Measurements from ENCODE around the gene PAPOLG. TPM values are rescaled to one million over a fixed set of nuclear protein-coding genes. Genes with fewer than 3 reads are reported as not detected.

Gene PAPOLG
- total and polyA plus RNA-seq, 4 experiments from 2014 or later = 9.4 to 40.3 (median 28.8) TPM

- Histone ChIP-seq H3K4me3 (ENCODE audit: low read length in 2 of 2) (no peak overlapping the region), H3K36me3 (ENCODE audit: insufficient read depth, low read length) (no peaks in the 10 kb centered on the region), H3K9me3 (ENCODE audit: control insufficient read depth in 1 of 2, low read length in 2 of 2) (no peaks in the 10 kb centered on the region), H3K27ac (ENCODE audit: low read depth, low read length) (no peak overlapping the region), H3K4me1 (ENCODE audit: insufficient read depth, low read length) (peaks cover 14% of the 10 kb centered on the region), H3K27me3 (ENCODE audit: insufficient read depth, low read length) (no peaks in the 10 kb centered on the region)
- Mint-ChIP-seq H3K9me3 (no peaks in the 10 kb centered on the region), H3K4me3 (no peak overlapping the region), H3K27me3 (peaks cover 0 to 8% of the 10 kb centered on the region in 2 donors), H3K27ac (no peak overlapping the region), H3K36me3 (no peaks in the 10 kb centered on the region), H3K4me1 (peaks cover 9 to 14% (median 13%) of the 10 kb centered on the region in 4 donors)
- ChIA-PET CTCF (ENCODE audit: partially characterized antibody) (interaction anchor here (1.4 kb wide), 1 partner anchor 34 kb away, joined by 4 read pairs; no protein-coding TSS in a partner anchor), POLR2A (ENCODE audit: partially characterized antibody) (interaction anchor here (2.3 kb wide), 1 partner anchor 43 kb away, joined by 6 read pairs; the partner anchor contains the start of gene REL)
- intact Hi-C loops (cut with micrococcal nuclease) = no loop called here
- no peak for DNase-seq
Measured at GRCh38 chr2:60839126-60839813, 83.2 kb downstream of the PAPOLG start.

GRCh38 chr2:60840880-60841279, 84.8 kb downstream of the PAPOLG start:
- Mint-ChIP-seq H3K36me3 (no peaks in the 10 kb centered on the region), H3K27me3 (no peaks in the 10 kb centered on the region), H3K4me3 (peak overlapping the region in 6 of 8 donors; percentile 0 to 64 (median 36)), H3K27ac (peak overlapping the region in 6 of 7 donors; percentile 14 to 88 (median 64)), H3K9me3 (no peaks in the 10 kb centered on the region), H3K4me1 (peaks cover 9 to 14% (median 13%) of the 10 kb centered on the region in 4 donors)
- Histone ChIP-seq H3K27me3 (ENCODE audit: insufficient read depth, low read length) (no peaks in the 10 kb centered on the region), H3K4me3 (ENCODE audit: low read length in 2 of 2) (no peak overlapping the region), H3K4me1 (ENCODE audit: insufficient read depth, low read length) (peaks cover 14% of the 10 kb centered on the region), H3K9me3 (ENCODE audit: control insufficient read depth in 1 of 2, low read length in 2 of 2) (no peaks in the 10 kb centered on the region), H3K36me3 (ENCODE audit: insufficient read depth, low read length) (no peaks in the 10 kb centered on the region), H3K27ac (ENCODE audit: low read depth, low read length) (no peak overlapping the region)
- ChIA-PET CTCF (ENCODE audit: partially characterized antibody) (interaction anchor here (0.8 to 1.2 kb wide), 2 partner anchors 22 to 26 kb away, joined by 3 read pairs; no protein-coding TSS in a partner anchor), POLR2A (ENCODE audit: partially characterized antibody) (interaction anchor here (1.1 to 2.3 kb wide), 2 partner anchors 22 to 42 kb away, joined by 3 to 6 read pairs; partner anchors contain the start of gene REL)
- intact Hi-C loops (cut with micrococcal nuclease) = loop anchor here (2.0 kb wide), 1 partner anchor 22 kb away; no protein-coding TSS in a partner anchor
- DNase-seq = peak in 3 of 5 donors; percentile 6 to 13 (median 9)

GRCh38 chr2:60843006-60843405, 86.9 kb downstream of the PAPOLG start:
- no peak overlapping the region for H3K27ac ChIP-seq (ENCODE audit: low read depth, low read length)
- CTCF ChIA-PET (ENCODE audit: partially characterized antibody) = no interaction called here
- POLR2A ChIA-PET (ENCODE audit: partially characterized antibody) = no interaction called here
- no peaks in the 10 kb centered on the region for H3K27me3 ChIP-seq (ENCODE audit: insufficient read depth, low read length)
- no peaks in the 10 kb centered on the region for H3K9me3 Mint-ChIP-seq
- H3K27me3 Mint-ChIP-seq = no peaks in the 10 kb centered on the region
- no peaks in the 10 kb centered on the region for H3K9me3 ChIP-seq (ENCODE audit: control insufficient read depth in 1 of 2, low read length in 2 of 2)
- no peak overlapping the region for H3K4me3 Mint-ChIP-seq
- peaks cover 9 to 14% (median 13%) of the 10 kb centered on the region in 4 donors for H3K4me1 Mint-ChIP-seq
- intact Hi-C loops (cut with micrococcal nuclease) = no loop called here
- no peak overlapping the region for H3K4me3 ChIP-seq (ENCODE audit: low read length in 2 of 2)
- H3K36me3 Mint-ChIP-seq = no peaks in the 10 kb centered on the region
- no peaks in the 10 kb centered on the region for H3K36me3 ChIP-seq (ENCODE audit: insufficient read depth, low read length)
- no peak for DNase-seq
- no peak overlapping the region for H3K27ac Mint-ChIP-seq
- H3K4me1 ChIP-seq (ENCODE audit: insufficient read depth, low read length) = peaks cover 14% of the 10 kb centered on the region

- H3K27ac Mint-ChIP-seq = no peak overlapping the region
- peaks cover 9 to 14% (median 13%) of the 10 kb centered on the region in 4 donors for H3K4me1 Mint-ChIP-seq
Measured at GRCh38 chr2:60844105-60844504, 88.0 kb downstream of the PAPOLG start.

GRCh38 chr2:60847854-60848253, 91.8 kb downstream of the PAPOLG start:
- Histone ChIP-seq H3K36me3 (ENCODE audit: insufficient read depth, low read length) (no peaks in the 10 kb centered on the region), H3K27ac (ENCODE audit: low read depth, low read length) (no peak overlapping the region), H3K4me3 (ENCODE audit: low read length in 2 of 2) (no peak overlapping the region), H3K4me1 (ENCODE audit: insufficient read depth, low read length) (no peaks in the 10 kb centered on the region), H3K9me3 (ENCODE audit: control insufficient read depth in 1 of 2, low read length in 2 of 2) (no peaks in the 10 kb centered on the region), H3K27me3 (ENCODE audit: insufficient read depth, low read length) (no peaks in the 10 kb centered on the region)
- no peak for DNase-seq
- ChIA-PET CTCF (ENCODE audit: partially characterized antibody) (no interaction called here), POLR2A (ENCODE audit: partially characterized antibody) (no interaction called here)
- H3K36me3 Mint-ChIP-seq = no peaks in the 10 kb centered on the region
- H3K27me3 Mint-ChIP-seq = no peaks in the 10 kb centered on the region
- intact Hi-C loops (cut with micrococcal nuclease) = no loop called here
- no peaks in the 10 kb centered on the region for H3K9me3 Mint-ChIP-seq
- H3K4me3 Mint-ChIP-seq = no peak overlapping the region
- peak overlapping the region in 1 of 7 donors; percentile 26 for H3K27ac Mint-ChIP-seq
- H3K4me1 Mint-ChIP-seq = peaks cover 0 to 4% (median 0%) of the 10 kb centered on the region in 4 donors

More at GRCh38 chr2:60844105-60844504, 88.0 kb downstream of the PAPOLG start:
- POLR2A ChIA-PET (ENCODE audit: partially characterized antibody) = no interaction called here
- intact Hi-C loops (cut with micrococcal nuclease) = no loop called here
- no peak for DNase-seq
- H3K9me3 Mint-ChIP-seq = no peaks in the 10 kb centered on the region
- CTCF ChIA-PET (ENCODE audit: partially characterized antibody) = no interaction called here
- no peak overlapping the region for H3K27ac ChIP-seq (ENCODE audit: low read depth, low read length)
- no peaks in the 10 kb centered on the region for H3K36me3 ChIP-seq (ENCODE audit: insufficient read depth, low read length)
- H3K4me1 ChIP-seq (ENCODE audit: insufficient read depth, low read length) = peaks cover 14% of the 10 kb centered on the region
- no peaks in the 10 kb centered on the region for H3K36me3 Mint-ChIP-seq
- H3K4me3 ChIP-seq (ENCODE audit: low read length in 2 of 2) = no peak overlapping the region
- H3K4me3 Mint-ChIP-seq = no peak overlapping the region
- H3K9me3 ChIP-seq (ENCODE audit: control insufficient read depth in 1 of 2, low read length in 2 of 2) = no peaks in the 10 kb centered on the region
- no peaks in the 10 kb centered on the region for H3K27me3 Mint-ChIP-seq
- no peaks in the 10 kb centered on the region for H3K27me3 ChIP-seq (ENCODE audit: insufficient read depth, low read length)

Other genes with a start within 250 kb of the PAPOLG start
- under 1 TPM in 1 of 2 experiments, not detected in 1; 0.12 TPM for gene BCL11A, start 202.6 kb upstream of the PAPOLG start, total RNA-seq
- gene BCL11A, start 202.6 kb upstream of the PAPOLG start, polyA plus RNA-seq = 1 to 10 TPM in 1 of 2 donors, not detected in 1; 1.6 TPM
- 10 to 100 TPM; 26.5 to 28.0 TPM for gene REL, start 125.3 kb downstream of the PAPOLG start, total RNA-seq
- 10 to 100 TPM in 1 of 2 donors, 1 to 10 TPM in 1; 3.8 to 12.3 TPM for gene REL, start 125.3 kb downstream of the PAPOLG start, polyA plus RNA-seq